HG02678 (cell line): Measurements from ENCODE around the gene INTS12.
"Not testable (repeated sequence)": the region's sequence is repeated elsewhere in the genome, so short reads cannot be mapped to it uniquely, and the experiment has no call there.

ENCODE experiments used
- ATAC-seq: cut with Tn5 transposase; IDR thresholded peaks from one replicate; pipeline ENCODE4 v1.9.1; 2021; ENCODE audit warnings: mild to moderate bottlenecking, moderate library complexity; ENCODE audit not compliant: unreplicated experiment

INTS12 gene

DNA sequence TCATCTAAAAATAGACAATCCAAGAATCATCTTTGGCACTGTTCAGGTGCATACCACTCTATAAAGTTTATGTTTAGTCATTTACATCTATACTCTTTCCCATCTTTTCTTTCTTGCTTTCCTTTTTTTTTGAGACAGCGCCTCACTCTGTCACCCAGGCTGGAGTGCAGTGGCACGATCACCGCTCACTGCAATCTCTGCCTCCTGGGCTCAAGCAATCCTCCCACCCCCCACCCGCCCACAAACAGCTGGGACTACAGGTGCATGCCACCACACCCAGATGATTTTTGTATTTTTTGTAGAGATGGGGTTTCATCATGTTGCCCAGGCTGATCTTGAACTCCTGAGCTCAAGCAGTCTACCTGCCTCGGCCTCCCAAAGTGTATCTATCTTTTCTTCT lies 13.7 kb downstream of the INTS12 start:
- not testable (repeated sequence) for ATAC-seq

DNA sequence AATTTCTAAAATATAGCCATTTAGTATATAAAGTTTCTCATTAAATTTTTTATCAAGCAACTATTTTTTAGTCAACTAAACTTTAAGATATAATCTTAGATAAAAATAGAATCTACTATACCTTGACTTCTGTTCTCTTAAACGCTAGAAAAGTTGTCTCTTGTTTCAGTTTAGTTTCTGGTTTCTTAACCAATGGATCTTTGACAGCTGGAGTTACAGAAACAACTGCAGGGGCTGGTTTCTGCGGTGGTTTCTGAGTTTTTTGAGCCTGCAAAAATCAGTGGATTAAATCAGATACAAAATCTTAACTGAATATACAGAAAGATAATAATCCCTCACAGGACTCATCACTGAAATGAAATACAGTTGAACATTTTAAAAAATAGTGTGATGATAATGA lies 21.9 kb downstream of the INTS12 start:
- no peak for ATAC-seq

DNA sequence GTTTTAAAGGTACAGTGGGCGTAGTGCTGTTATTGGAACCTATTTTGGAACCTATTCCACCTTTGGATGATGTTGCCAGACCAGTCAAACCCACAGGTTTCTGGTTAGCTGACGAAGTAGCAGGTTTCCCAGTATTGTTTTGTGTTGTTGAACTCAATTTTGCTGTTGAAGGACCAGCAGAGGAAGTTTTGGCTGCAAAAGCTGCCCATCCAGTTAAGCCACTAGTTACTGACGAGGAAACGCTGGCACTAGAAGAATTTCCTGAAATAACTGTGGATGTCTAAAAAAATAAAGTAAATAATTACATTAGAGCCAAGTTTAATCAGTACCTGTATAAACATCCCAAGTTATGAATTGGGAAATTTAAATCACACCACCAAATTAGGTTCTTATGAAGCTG lies 25.5 kb downstream of the INTS12 start:
- ATAC-seq: no peak

GRCh38 chr4:105679186-105679585 lies 29.3 kb downstream of the INTS12 start:
- no peak for ATAC-seq

GRCh38 chr4:105677709-105678108 lies 30.8 kb downstream of the INTS12 start:
- ATAC-seq: no peak

DNA sequence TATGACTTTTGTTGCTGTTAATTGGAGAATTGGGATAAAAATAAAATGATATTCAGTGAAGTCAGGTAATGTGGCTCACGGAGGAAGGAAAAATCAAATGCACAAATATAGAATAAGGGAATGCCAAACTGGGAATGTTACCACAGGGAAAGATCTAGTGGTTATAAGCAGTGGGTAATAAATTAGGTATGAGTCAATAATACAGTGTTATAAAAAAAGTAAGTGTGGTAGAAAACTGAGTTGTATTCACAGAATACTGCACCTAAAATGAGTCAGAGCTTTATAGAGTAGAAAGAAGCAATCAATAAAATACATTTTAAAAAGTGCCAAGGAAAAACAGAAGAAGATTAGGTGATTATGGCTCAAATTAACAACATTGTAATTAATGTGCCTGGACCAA lies 34.5 kb downstream of the INTS12 start:
- ATAC-seq: no peak

DNA sequence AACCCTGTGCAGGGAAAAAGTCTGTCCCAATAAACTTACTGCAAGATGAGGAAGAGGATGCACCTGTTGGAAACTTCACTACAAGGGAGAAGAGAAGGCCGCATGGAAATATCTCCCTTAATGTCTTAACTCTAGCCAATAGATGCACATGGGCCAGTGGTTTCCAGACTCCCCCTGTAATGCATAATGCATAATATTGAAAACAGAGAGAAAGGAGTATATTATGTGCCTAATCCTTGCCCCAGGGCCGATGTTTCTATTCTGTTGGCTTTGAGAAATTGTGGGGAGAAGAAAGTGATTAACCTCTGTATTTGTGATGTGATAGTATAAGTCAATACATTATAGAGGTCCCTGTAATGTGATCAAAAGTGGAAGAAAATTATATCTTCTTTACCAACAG lies 37.2 kb downstream of the INTS12 start:
- no peak for ATAC-seq

DNA sequence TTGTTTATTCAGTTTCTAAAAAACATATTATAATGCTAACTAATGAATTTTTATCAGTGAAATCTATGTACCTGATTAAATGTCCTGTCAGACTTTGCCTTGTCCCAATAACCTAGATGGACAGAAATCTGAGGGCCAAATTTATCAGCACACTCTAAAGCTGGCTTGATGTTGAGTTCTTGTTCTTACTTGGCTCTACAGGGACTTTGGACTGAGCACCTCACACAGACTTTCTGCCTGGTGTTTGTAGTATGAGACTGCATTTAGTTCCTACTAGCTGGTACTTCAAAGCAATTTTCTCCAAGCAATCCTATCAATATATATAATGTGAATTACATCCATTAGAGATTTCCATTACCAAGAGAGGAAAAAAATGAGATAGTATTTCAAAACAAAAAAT lies 37.8 kb downstream of the INTS12 start:
- ATAC-seq: no peak

- no peak for ATAC-seq
Measured at GRCh38 chr4:105666693-105667092, 41.8 kb downstream of the INTS12 start.

DNA sequence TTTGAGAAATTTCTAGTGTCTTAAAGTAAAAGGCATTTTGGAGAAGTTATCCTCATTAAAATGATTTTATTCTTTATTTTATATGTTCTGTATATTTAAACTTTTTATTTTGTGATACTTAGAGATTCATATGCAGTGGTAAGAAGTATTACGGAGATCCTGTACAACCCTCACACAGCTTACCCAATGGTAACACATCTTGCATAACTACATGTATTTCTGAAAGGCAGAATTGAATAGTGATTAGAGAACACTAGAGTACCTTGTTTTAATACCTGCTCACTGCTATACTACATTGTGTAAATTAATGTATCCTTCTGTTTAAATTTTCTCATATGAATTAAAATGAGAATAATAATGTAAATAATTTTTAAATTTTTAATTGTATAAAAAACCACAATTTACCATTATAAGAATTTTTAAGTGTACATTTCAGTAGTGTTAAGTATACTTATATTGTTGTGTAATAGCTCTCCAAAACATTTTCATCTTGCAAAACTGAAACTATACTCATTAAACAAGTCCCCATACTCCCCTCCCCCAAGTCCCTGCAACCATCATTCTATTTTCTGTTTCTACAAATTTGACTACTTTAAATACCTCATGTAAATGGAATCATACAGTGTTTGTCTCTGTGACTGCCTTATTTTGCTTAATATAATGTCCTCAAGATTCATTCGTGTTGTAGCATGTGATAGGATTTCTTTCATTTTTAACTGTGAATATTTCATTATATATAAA lies 45.4 kb downstream of the INTS12 start:
- no peak for ATAC-seq

DNA sequence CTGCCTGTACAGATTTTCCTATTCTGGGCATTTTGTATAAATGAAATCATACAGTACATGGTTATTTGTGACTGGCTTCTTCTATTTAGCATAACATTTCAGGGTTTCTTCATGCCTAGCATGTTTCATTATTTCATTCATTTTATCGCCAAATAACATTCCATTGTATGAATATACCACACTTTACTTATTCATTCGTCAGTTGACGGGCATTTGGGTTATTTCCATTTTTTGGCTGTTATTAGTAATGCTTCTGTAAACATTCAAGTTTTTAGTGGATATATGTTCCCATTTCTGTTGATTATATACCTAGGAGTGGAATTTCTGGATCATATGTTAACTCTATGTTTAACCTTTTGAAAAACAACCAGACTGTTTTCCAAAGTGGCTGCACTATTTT lies 47.5 kb downstream of the INTS12 start:
- no peak for ATAC-seq

DNA sequence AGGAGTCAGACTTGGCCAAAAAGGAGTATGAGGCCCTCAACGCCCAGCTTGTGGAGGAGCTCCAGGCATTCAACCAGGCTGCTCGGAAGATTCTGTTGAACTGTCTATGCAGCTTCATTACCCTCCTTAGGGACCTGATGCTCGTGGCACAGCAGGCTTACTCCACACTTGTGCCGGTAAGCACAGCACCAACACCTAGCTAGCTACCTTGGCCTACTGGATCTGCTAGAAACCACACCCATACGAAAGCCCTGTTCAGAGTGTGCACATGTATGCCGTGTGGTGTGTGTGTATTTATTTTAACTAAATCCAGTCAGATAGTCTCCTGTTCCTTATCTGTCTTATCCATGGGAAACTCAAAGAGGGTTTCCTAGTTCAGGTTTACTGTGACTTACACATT lies 49.3 kb downstream of the INTS12 start:
- ATAC-seq: no peak

- ATAC-seq: no peak
Measured at GRCh38 chr4:105657117-105657765, 51.2 kb downstream of the INTS12 start.

DNA sequence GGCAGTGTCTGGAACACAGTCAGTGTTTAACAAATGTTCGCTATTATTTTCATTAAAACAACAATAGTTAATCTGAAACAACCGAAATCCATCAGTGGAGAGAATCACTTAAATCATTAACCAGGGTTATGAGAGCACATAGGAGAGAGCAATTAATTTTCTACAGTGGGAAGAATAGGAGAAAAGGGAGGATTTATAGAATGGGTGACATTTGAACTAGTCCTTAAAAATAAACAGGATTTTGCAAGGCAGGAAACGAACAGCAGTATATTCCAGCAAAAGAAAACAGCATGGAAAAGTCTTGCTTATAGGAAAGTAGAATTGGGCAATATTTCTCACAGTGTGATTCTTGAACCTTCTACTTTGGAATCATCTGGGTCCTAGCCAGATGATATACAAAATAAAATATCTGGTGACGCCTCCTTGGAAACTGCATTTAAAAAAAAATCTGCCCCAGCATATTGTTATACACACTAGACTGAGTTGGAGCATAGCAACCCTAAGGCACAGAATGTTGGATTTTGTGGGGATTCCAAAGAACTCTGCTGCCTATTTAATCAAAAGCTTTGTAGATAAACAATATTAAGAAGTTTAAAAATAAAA lies 56.1 kb downstream of the INTS12 start:
- ATAC-seq: no peak

GRCh38 chr4:105651884-105652283 lies 56.6 kb downstream of the INTS12 start:
- no peak for ATAC-seq

DNA sequence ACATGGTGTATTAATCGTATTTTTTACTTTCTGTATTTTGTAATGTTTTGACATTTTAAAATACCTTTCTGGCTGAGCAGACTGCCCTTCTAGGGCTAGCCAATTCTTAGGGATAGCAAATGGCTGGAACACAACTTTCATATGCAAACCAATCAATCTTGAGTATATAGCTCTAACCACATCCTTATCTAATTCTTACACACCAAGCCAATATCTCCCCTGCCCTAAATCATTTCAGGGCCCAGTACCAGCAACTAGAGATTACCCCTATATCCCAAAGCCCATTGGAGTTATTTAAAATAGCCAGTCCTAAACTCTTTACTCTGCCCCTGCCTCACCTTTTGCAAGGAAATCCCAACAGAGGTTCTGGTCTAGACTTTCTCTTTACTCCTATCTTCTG lies 58.3 kb downstream of the INTS12 start:
- ATAC-seq: no peak

GRCh38 chr4:105645440-105645839 lies 63.0 kb downstream of the INTS12 start:
- ATAC-seq: no peak

- ATAC-seq: no peak
Measured at GRCh38 chr4:105644257-105644656, 64.2 kb downstream of the INTS12 start.

- ATAC-seq: no peak
Measured at GRCh38 chr4:105641845-105642244, 66.6 kb downstream of the INTS12 start.

- peak; percentile 89 for ATAC-seq
Measured at GRCh38 chr4:105637408-105638176, 70.9 kb downstream of the INTS12 start.

GRCh38 chr4:105634402-105635080 lies 73.9 kb downstream of the INTS12 start:
- ATAC-seq: no peak
